ENCODE measurements around the gene BNIPL. TPM values are rescaled to one million over a fixed set of nuclear protein-coding genes. Genes with fewer than 3 reads are reported as not detected.

Gene BNIPL
- total and polyA plus RNA-seq, 12 donors: 0.05 to 2.4 (median 0.27) TPM; not detected in 3

- no peak for DNase-seq
- TF ChIP-seq CTCF (IDR thresholded peaks at IDR 0.05): no peak
- TF ChIP-seq POLR2A (IDR thresholded peaks at IDR 0.05): no peak
- peak overlapping the region in 3 of 5 donors; percentile 24 to 65 (median 26) for H3K27ac ChIP-seq
- H3K36me3 ChIP-seq (replicated peaks in 1 of 2): peaks cover 0 to 34% of the 10 kb centered on the region in 2 donors
- peaks cover 7 to 8% of the 10 kb centered on the region in 2 donors for H3K4me1 ChIP-seq (replicated peaks in 1 of 2)
- no peaks in the 10 kb centered on the region for H3K9me3 ChIP-seq (replicated peaks in 1 of 3)
- H3K27me3 ChIP-seq: no peaks in the 10 kb centered on the region
- no peak overlapping the region for H3K4me3 ChIP-seq
- intact Hi-C loops (cut with DNase I): no loop called here
- WGBS, 4 donors: 29 to 44% (median 42%) methylated on average over 4 of the region's 4 CpGs
Observed at GRCh38 chr1:150995460-150995859, 40.9 kb upstream of the BNIPL start.

GRCh38 chr1:150995896-150996295 is 40.5 kb upstream of the BNIPL start:
- peak; percentile 70 to 93 (median 88) for TF ChIP-seq CTCF (IDR thresholded peaks at IDR 0.05)
- TF ChIP-seq POLR2A (IDR thresholded peaks at IDR 0.05): no peak
- peak in 6 of 7 donors; percentile 34 to 79 (median 64) for DNase-seq
- 21 to 26% (median 24%) methylated on average over 9 of the region's 9 CpGs for WGBS, 4 donors
- Histone ChIP-seq H3K9me3 (replicated peaks in 1 of 3) (no peaks in the 10 kb centered on the region), H3K27ac (peak overlapping the region in 3 of 5 donors; percentile 24 to 65 (median 26)), H3K27me3 (no peaks in the 10 kb centered on the region), H3K4me3 (no peak overlapping the region), H3K4me1 (replicated peaks in 1 of 2) (peaks cover 7 to 8% of the 10 kb centered on the region in 2 donors), H3K36me3 (replicated peaks in 1 of 2) (peaks cover 0 to 34% of the 10 kb centered on the region in 2 donors)
- intact Hi-C loops (cut with DNase I): no loop called here

- no peak for DNase-seq
- no peak for TF ChIP-seq POLR2A (IDR thresholded peaks at IDR 0.05)
- no peak for TF ChIP-seq CTCF (IDR thresholded peaks at IDR 0.05)
- WGBS, 4 donors: 77 to 86% (median 82%) methylated on average over 19 to 20 of the region's 20 CpGs
- Histone ChIP-seq H3K4me1 (replicated peaks in 1 of 2) (peaks cover 7 to 10% of the 10 kb centered on the region in 2 donors), H3K4me3 (no peak overlapping the region), H3K27ac (no peak overlapping the region), H3K36me3 (replicated peaks in 1 of 2) (peaks cover 0 to 45% of the 10 kb centered on the region in 2 donors), H3K27me3 (no peaks in the 10 kb centered on the region), H3K9me3 (replicated peaks in 1 of 3) (no peaks in the 10 kb centered on the region)
- intact Hi-C loops (cut with DNase I): no loop called here
Observed at GRCh38 chr1:150997126-150997872, 39.1 kb upstream of the BNIPL start.

GRCh38 chr1:150997949-150998348 is 38.4 kb upstream of the BNIPL start:
- H3K36me3 ChIP-seq (replicated peaks in 1 of 2): peaks cover 0 to 51% of the 10 kb centered on the region in 2 donors
- no peak overlapping the region for H3K4me3 ChIP-seq
- H3K4me1 ChIP-seq (replicated peaks in 1 of 2): peaks cover 7 to 17% of the 10 kb centered on the region in 2 donors
- H3K27me3 ChIP-seq: no peaks in the 10 kb centered on the region
- no peak for DNase-seq
- no peak overlapping the region for H3K27ac ChIP-seq
- 65 to 92% (median 71%) methylated on average over 4 to 5 of the region's 5 CpGs for WGBS, 4 donors
- intact Hi-C loops (cut with DNase I): no loop called here
- no peaks in the 10 kb centered on the region for H3K9me3 ChIP-seq (replicated peaks in 1 of 3)
- TF ChIP-seq POLR2A (IDR thresholded peaks at IDR 0.05): no peak
- TF ChIP-seq CTCF (IDR thresholded peaks at IDR 0.05): no peak

Measured in adrenal gland (tissue), 12 donors.